Putamen (tissue), 1 donor: ENCODE results near the gene PCDHGC4.

ENCODE experiments used
- DNase-seq: peaks from one replicate; pipeline ENCODE4 v3.0.0-alpha.2; 2016; ENCODE audit warnings: low spot score

PCDHGC4 gene

GRCh38 chr5:141484641-141485311 is at the start of gene PCDHGC4:
TSS of gene PCDHGC4 (plus strand) at chr5:141485030. CDS start at chr5:141485174, 144 bp downstream.
- DNase-seq = no peak

- no peak for DNase-seq
Observed at GRCh38 chr5:141437221-141437620, 47.6 kb upstream of the PCDHGC4 start.

- no peak for DNase-seq
Observed at GRCh38 chr5:141439411-141440141, 45.3 kb upstream of the PCDHGC4 start.

- DNase-seq = no peak
Observed at GRCh38 chr5:141440341-141440740, 44.5 kb upstream of the PCDHGC4 start.

- no peak for DNase-seq
Observed at GRCh38 chr5:141441571-141442170, 43.2 kb upstream of the PCDHGC4 start.

GRCh38 chr5:141465351-141465750 is 19.5 kb upstream of the PCDHGC4 start:
- DNase-seq = no peak

GRCh38 chr5:141475625-141476131 is 9.2 kb upstream of the PCDHGC4 start, which contains the start of gene PCDHGC3:
TSS of gene PCDHGC3 (plus strand) at chr5:141475966. CDS start at chr5:141476117, 151 bp downstream.
- peak; percentile 85 for DNase-seq

- DNase-seq = no peak
Observed at GRCh38 chr5:141476132-141476911, 8.5 kb upstream of the PCDHGC4 start.

- no peak for DNase-seq
Observed at GRCh38 chr5:141477044-141477575, 7.7 kb upstream of the PCDHGC4 start.

- DNase-seq = no peak
Observed at GRCh38 chr5:141477815-141478214, 7.0 kb upstream of the PCDHGC4 start.

GRCh38 chr5:141478321-141478945 is 6.4 kb upstream of the PCDHGC4 start:
- no peak for DNase-seq

- DNase-seq = no peak
Observed at GRCh38 chr5:141479776-141480175, 5.1 kb upstream of the PCDHGC4 start.

GRCh38 chr5:141483902-141484301 is 928 bp upstream of the PCDHGC4 start:
- no peak for DNase-seq

- DNase-seq = no peak
Observed at GRCh38 chr5:141484310-141484640, 555 bp upstream of the PCDHGC4 start.

GRCh38 chr5:141485321-141486055 is 658 bp downstream of the PCDHGC4 start:
- DNase-seq = no peak

- DNase-seq = no peak
Observed at GRCh38 chr5:141486091-141486490, 1.3 kb downstream of the PCDHGC4 start.

GRCh38 chr5:141487131-141487530 is 2.3 kb downstream of the PCDHGC4 start:
- no peak for DNase-seq

GRCh38 chr5:141488591-141489561 is 4.0 kb downstream of the PCDHGC4 start, which contains the start of gene PCDHGC5:
TSS of gene PCDHGC5 (plus strand) at chr5:141489081. CDS start at chr5:141489241, 160 bp downstream.
- peak; percentile 88 for DNase-seq

GRCh38 chr5:141489841-141490240 is 5.0 kb downstream of the PCDHGC4 start:
- DNase-seq = no peak
